Ovary (tissue), 3 donors: Measurements from ENCODE around the gene PXT1.

Experiments used
- CTCF ChIP-seq, 3 donors: fragments of 450-650 bp in 2 of 3; fragments of 200-600 bp in 1 of 3; IDR thresholded peaks; one replicate each; pipeline versions ENCODE4 v1.5.1 to v1.8.0; 2016 to 2022; ENCODE audit warnings: antibody characterized with exemption in 3 of 3, mild to moderate bottlenecking in 1 of 3
- EP300 ChIP-seq: sonication (generic); formaldehyde crosslinking; IDR thresholded peaks from one replicate; pipeline ENCODE4 v1.6.1; 2017; ENCODE audit warnings: antibody characterized with exemption
- donor health status: DM: no; HTN: no; CAD: no.

GRCh38 chr6:36358226-36358915, 84.3 kb downstream of the PXT1 start:
- TF ChIP-seq CTCF (IDR thresholded peaks at IDR 0.05) (no peak), EP300 (no peak)
